IgD-negative memory B cell (primary cell): Measurements from ENCODE around the gene MME. TPM values are rescaled to one million over a fixed set of nuclear protein-coding genes. Genes with fewer than 3 reads are reported as not detected.

Experiments used
- polyA plus RNA-seq: library from polyadenylated mRNA; unstranded; fragments of 300-500 nt; fragmentation: Illumina TruSeq; gene quantifications from one replicate; pipeline ENCODE4 v1.2.3, GENCODE V29; 2021

MME gene
- polyA plus RNA-seq, 1 donor from 2014 or later = 5.1 TPM

Other genes with a start within 250 kb of the MME start
- not detected for gene STRIT1, start 213.4 kb downstream of the MME start, polyA plus RNA-seq